GM12878 (cell line): ENCODE results near the gene DNAI4. TPM values are rescaled to one million over a fixed set of nuclear protein-coding genes. Genes with fewer than 3 reads are reported as not detected.
"Not testable (repeated sequence)": the region's sequence is repeated elsewhere in the genome, so short reads cannot be mapped to it uniquely, and the experiment has no call there.

Experiments
- ATAC-seq: fragments of 200-7000 bp; cut with Tn5 transposase; 3 replicates; pipeline ENCODE4 v1.9.1; 2020; ENCODE audit warnings: mild to moderate bottlenecking, moderate library complexity
- BruUV-seq: library from RNA; stranded (reverse); fragments of 400-500 nt; replicated peaks from 2 replicates; lab custom pipeline; 2021; lab: Mats Ljungman, UMichigan
- CTCF ChIA-PET: fragments of 300-600 bp; sonication (Branson Sonifier 250); formaldehyde crosslinking; extraction: SDS; loops from one replicate; lab custom pipeline; 2021; ENCODE audit warnings: inconsistent platforms; lab: Yijun Ruan, JAX
- POLR2A ChIA-PET: fragments of 350-600 bp; formaldehyde crosslinking; extraction: SDS; loops from one replicate; lab custom pipeline; 2021; ENCODE audit warnings: inconsistent platforms; lab: Charles Lee
- RAD21 ChIA-PET: fragments of 300-600 bp; sonication (Branson Sonifier 250); formaldehyde crosslinking; loops from one replicate; lab custom pipeline; 2023; ENCODE audit warnings: antibody characterized with exemption; ENCODE audit not compliant: unreplicated experiment; lab: Charles Lee
- SMC1A ChIA-PET: fragments of 300-600 bp; sonication (Branson Sonifier 250); formaldehyde crosslinking; loops from one replicate; lab custom pipeline; 2023; ENCODE audit not compliant: unreplicated experiment, uncharacterized antibody; lab: Charles Lee
- DNase-seq: peaks from one replicate; pipeline ENCODE4 v3.0.0-alpha.2; 2011; ENCODE audit warnings: low read depth, low spot score
- FAIRE-seq: peaks from 3 replicates; lab custom pipeline; 2011; peaks lifted over from hg19 to GRCh38; lab: Jason Lieb, UNC
- H2AFZ ChIP-seq: 2 replicates; pipeline ENCODE4 v1.6.0; 2011; ENCODE audit warnings: low read depth, low read length, control low read depth; ENCODE audit not compliant: control insufficient read depth
- H3K27ac ChIP-seq: 2 replicates; pipeline ENCODE4 v1.5.1; 2011; ENCODE audit warnings: control low read depth; ENCODE audit not compliant: control insufficient read depth, insufficient read depth
- H3K27me3 ChIP-seq, 2 experiments: replicated peaks in 1 of 2; 2 replicates each; pipeline versions ENCODE4 v1.6.0 to v1.6.1; 2011; ENCODE audit warnings: low read length in 1 of 2; ENCODE audit not compliant: control insufficient read depth in 2 of 2, insufficient read depth in 2 of 2
- H3K36me3 ChIP-seq, 2 experiments: 2 replicates each; pipeline ENCODE4 v1.5.1; 2011; ENCODE audit warnings: low read length in 1 of 2; ENCODE audit not compliant: control insufficient read depth in 2 of 2, insufficient read depth in 2 of 2
- H3K4me1 ChIP-seq: 2 replicates; pipeline ENCODE4 v1.6.1; 2011; ENCODE audit warnings: mild to moderate bottlenecking, low read length, moderate library complexity, mixed read lengths; ENCODE audit not compliant: control insufficient read depth, insufficient read depth
- H3K4me2 ChIP-seq: 2 replicates; pipeline ENCODE4 v1.6.0; 2011; ENCODE audit warnings: control low read depth; ENCODE audit not compliant: control insufficient read depth, insufficient read depth
- H3K4me3 ChIP-seq: fragments of 200-600 bp; sonication (generic); 2 replicates; pipeline ENCODE4 v1.5.1; 2016
- H3K79me2 ChIP-seq: 2 replicates; pipeline ENCODE4 v1.6.0; 2011; ENCODE audit warnings: low read length; ENCODE audit not compliant: control insufficient read depth, insufficient read depth
- H3K9ac ChIP-seq: 2 replicates; pipeline ENCODE4 v1.8.0; 2011; ENCODE audit warnings: low read length, control low read depth, mixed read lengths; ENCODE audit not compliant: control insufficient read depth, insufficient read depth
- H3K9me3 ChIP-seq: replicated peaks from 3 replicates; pipeline ENCODE4 v1.5.1; 2011; ENCODE audit warnings: mild to moderate bottlenecking, low read length; ENCODE audit not compliant: control insufficient read depth, insufficient read depth
- H4K20me1 ChIP-seq: 2 replicates; pipeline ENCODE4 v1.6.0; 2011; ENCODE audit not compliant: control insufficient read depth, insufficient read depth
- BRCA1 ChIP-seq: IDR thresholded peaks from 2 replicates; pipeline ENCODE4 v1.6.1; 2011; ENCODE audit warnings: low read depth, low read length, improper control_type of control experiment
- MAX ChIP-seq: IDR thresholded peaks from 2 replicates; pipeline ENCODE4 v1.6.1; 2012; ENCODE audit warnings: low read depth, low read length, improper control_type of control experiment
- MTA2 ChIP-seq: fragments of 450-650 bp; IDR thresholded peaks from 2 replicates; pipeline ENCODE4 v1.6.1; 2016; ENCODE audit warnings: low read depth, mild to moderate bottlenecking, moderate library complexity
- PBX3 ChIP-seq: IDR thresholded peaks from 2 replicates; pipeline ENCODE4 v1.6.1; 2011; ENCODE audit warnings: mild to moderate bottlenecking, low read depth, low read length, moderate library complexity; ENCODE audit not compliant: insufficient replicate concordance
- TCF3 ChIP-seq: IDR thresholded peaks from 2 replicates; pipeline ENCODE4 v1.6.1; 2012; ENCODE audit warnings: low read depth, mild to moderate bottlenecking, low read length, borderline replicate concordance; ENCODE audit not compliant: insufficient read depth
- WGBS: methylation state at CpG from one replicate; pipeline ENCODE4 v1.1.6; 2016; ENCODE audit warnings: low lambda C conversion rate; ENCODE audit not compliant: insufficient replicate concordance, insufficient coverage; ENCODE audit errors: missing lambda C conversion rate; 5-methylcytosine and 5-hydroxymethylcytosine counted together
- in situ Hi-C: fragments of 300-500 bp; cut with MboI; formaldehyde crosslinking; loops from 9 replicates; pipeline ENCODE4 v1.14.3; 2018; ENCODE audit warnings: mixed read lengths
- intact Hi-C: fragments of 100-400 bp; cut with micrococcal nuclease; formaldehyde crosslinking; loops from one replicate; pipeline ENCODE4 v1.14.2; 2022; ENCODE audit not compliant: unreplicated experiment
- polyA plus RNA-seq, 11 experiments: library from polyadenylated mRNA; depleted of rRNA in 4 of 11; unstranded in 6 of 11; stranded (reverse) in 5 of 11; fragments of >200 nt; fragmentation: Nextera tagmentation in 4 of 11; fragmentation: Illumina TruSeq in 1 of 11; extraction: Ambion mirVana in 4 of 11; extraction: Trizol in 1 of 11; gene quantifications; 1 replicate in 1 of 11; 2 replicates in 10 of 11; pipeline versions ENCODE4 v1.2.1 to v1.2.3, GENCODE V29; 2011 to 2016; ENCODE audit warnings: inconsistent platforms in 2 of 11, missing spikeins in 2 of 11, low read depth in 1 of 11
- total RNA-seq, 4 experiments: library from RNA; depleted of rRNA in 3 of 4; stranded (reverse); fragments of >200 nt in 3 of 4; fragmentation: Illumina TruSeq in 1 of 4; extraction: Trizol in 1 of 4; gene quantifications; 2 replicates each; pipeline versions ENCODE4 v1.2.1 to v1.2.3, GENCODE V29; 2013 to 2021

Gene DNAI4
- total and polyA plus RNA-seq, 10 of the 15 experiments (the other 5 are each of a cell fraction or from before 2014, with no cell fraction given) = 0.13 to 2.3 (median 0.27) TPM; not detected in 1

- TF ChIP-seq MAX (no peak), MTA2 (no peak), TCF3 (no peak), BRCA1 (no peak), PBX3 (no peak)
Measured at GRCh38 chr1:66916320-66916719, 8.3 kb downstream of the DNAI4 start (continued).

GRCh38 chr1:66915203-66915602 lies 9.5 kb downstream of the DNAI4 start:
- DNase-seq, BruUV-seq, H3K27ac ChIP-seq, H3K36me3 ChIP-seq, H3K9me3 ChIP-seq, ATAC-seq, H3K27me3 ChIP-seq, H3K9ac ChIP-seq, H3K4me2 ChIP-seq, H3K4me1 ChIP-seq, POLR2A ChIA-PET, in situ Hi-C loops, H4K20me1 ChIP-seq, intact Hi-C loops, FAIRE-seq, H3K79me2 ChIP-seq, H2AFZ ChIP-seq, H3K4me3 ChIP-seq: not testable (repeated sequence)
- CTCF ChIA-PET = interaction anchor here (1.7 kb wide), 1 partner anchor 294 kb away, joined by 3 read pairs; no protein-coding TSS in a partner anchor
- WGBS = 100% methylated on average over 1 of the region's 1 CpG
- RAD21 ChIA-PET = interaction anchor here (1.0 kb wide), 1 partner anchor 42 kb away, joined by 3 read pairs; no protein-coding TSS in a partner anchor
- SMC1A ChIA-PET = interaction anchor here (1.2 kb wide), 1 partner anchor 234 kb away, joined by 3 read pairs; no protein-coding TSS in a partner anchor
